Stomach (tissue), 4 donors: ENCODE data around the gene CFHR3.
"Not testable (repeated sequence)": the region's sequence is repeated elsewhere in the genome, so short reads cannot be mapped to it uniquely, and the experiment has no call there.

Experiments used
- CTCF ChIP-seq, 7 experiments: fragments of 450-650 bp in 4 of 7; fragments of 200-600 bp in 3 of 7; sonication (generic) in 3 of 7; IDR thresholded peaks; one replicate each; pipeline ENCODE4 v1.5.1; 2016 to 2019; ENCODE audit warnings: antibody characterized with exemption in 7 of 7, control low read depth in 2 of 7, mild to moderate bottlenecking in 1 of 7
- EP300 ChIP-seq: sonication (generic); formaldehyde crosslinking; IDR thresholded peaks from one replicate; pipeline ENCODE4 v1.6.1; 2017; ENCODE audit warnings: antibody characterized with exemption
- POLR2A ChIP-seq, 4 donors: fragments of 450-650 bp; IDR thresholded peaks; one replicate each; pipeline ENCODE4 v1.6.1; 2016; ENCODE audit warnings: antibody characterized with exemption in 4 of 4, control low read depth in 2 of 4, mild to moderate bottlenecking in 1 of 4, moderate library complexity in 1 of 4

DNA sequence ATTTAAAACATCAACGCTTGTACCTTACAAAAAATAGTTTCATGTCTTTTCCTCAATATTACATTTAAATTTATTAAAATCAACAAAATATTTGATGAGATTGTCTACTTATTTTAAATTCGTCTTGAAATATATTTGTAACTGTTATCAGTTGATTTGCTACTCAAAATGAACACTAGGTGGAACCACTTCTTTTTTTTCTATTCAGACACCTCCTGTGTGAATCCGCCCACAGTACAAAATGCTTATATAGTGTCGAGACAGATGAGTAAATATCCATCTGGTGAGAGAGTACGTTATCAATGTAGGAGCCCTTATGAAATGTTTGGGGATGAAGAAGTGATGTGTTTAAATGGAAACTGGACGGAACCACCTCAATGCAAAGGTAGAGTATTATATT lies 31.4 kb upstream of the CFHR3 start:
- TF ChIP-seq CTCF (IDR thresholded peaks at IDR 0.05); POLR2A (IDR thresholded peaks at IDR 0.05); EP300: not testable (repeated sequence)
